NCI-H460 (cell line): Measurements from ENCODE around the gene CROT. TPM values are rescaled to one million over a fixed set of nuclear protein-coding genes. Genes with fewer than 3 reads are reported as not detected.

ENCODE experiments used
- DNase-seq: peaks from one replicate; pipeline ENCODE4 v3.0.0-alpha.2; 2016; ENCODE audit warnings: low read depth; ENCODE audit errors: extremely low read depth
- total RNA-seq: library from RNA; depleted of rRNA; stranded (reverse); fragments of >200 nt; shearing (Covaris generic); gene quantifications from 2 replicates; pipeline ENCODE4 v1.2.3, GENCODE V29; 2014

Gene CROT
- total RNA-seq, 1 experiment from 2014 or later = 10.9 TPM

DNA sequence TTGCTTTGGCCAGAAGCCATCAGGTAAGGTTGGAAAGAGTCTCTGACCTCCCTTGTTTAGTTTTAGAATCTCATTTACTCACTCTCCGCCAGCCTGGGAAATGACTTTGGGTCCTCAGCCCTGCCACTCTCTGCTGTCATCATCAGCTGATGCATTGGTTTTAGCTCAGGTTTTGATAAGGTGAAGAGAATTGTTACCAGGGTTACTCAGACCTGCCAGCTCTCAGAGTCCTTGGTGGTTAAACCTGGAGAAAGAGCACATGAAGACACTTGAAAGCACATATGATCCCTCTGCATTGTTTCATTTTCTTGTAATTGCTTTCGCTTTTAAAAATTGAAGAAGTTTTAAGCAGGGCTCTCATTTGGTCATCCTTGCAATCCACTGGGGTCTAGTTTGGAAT, 4.0 kb upstream of the CROT start:
- no peak for DNase-seq

DNA sequence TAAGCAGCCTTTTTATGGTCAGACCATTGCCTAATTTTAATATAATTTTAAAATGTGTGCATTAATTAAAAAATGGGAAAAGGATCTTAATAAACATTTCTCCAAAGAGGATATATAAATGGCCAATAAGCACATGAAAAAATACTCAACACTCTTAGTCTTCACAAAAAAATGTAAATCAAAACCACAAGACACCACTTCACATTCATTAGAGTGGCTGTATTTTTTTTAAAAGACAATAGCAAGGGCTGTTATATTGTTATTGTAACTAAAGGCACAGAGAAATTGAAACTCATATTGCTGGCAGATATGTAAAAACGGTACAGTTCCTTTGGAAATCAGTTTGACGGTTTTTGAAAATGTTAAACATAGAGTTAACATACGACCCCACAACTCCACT, 3.2 kb upstream of the CROT start:
- no peak for DNase-seq

DNA sequence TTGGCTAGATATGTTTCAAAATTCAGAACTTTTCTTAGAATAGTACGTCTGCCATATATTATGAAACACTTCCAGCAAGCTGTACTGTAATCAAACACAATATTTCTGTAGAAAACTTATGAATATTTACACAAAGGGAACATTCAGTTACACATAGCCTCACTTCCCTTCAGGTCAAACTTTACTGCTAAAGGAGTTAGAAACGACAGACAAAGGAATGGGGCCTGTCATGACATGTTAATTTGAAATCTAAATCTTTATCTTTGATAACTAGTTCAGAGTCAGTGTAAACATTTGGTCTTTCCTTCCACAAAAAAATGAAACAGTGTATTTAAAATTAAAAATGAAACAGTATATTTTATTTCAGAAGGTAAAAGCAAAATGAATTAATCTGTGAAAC, 1.0 kb upstream of the CROT start:
- no peak for DNase-seq

DNA sequence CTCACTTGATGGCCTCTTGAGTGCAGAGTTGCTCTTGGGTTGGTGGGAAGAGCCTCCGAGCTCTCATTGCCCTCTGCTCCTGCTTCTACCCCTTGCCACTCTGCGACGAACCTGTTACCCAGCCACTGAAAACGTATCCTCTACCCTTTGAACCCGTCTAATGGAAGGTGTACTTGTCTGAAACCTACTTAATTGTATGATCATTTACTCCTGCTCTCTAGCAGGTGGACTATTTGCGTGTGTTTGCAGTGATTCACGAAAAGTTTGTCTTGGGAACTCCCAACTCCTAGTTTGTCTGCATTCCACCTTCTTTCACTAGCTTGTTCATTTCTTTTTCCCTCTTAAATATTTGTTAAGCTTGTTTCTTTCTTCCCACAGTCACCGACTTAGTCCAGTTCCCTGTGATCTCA, 503 bp downstream of the CROT start:
- no peak for DNase-seq

DNA sequence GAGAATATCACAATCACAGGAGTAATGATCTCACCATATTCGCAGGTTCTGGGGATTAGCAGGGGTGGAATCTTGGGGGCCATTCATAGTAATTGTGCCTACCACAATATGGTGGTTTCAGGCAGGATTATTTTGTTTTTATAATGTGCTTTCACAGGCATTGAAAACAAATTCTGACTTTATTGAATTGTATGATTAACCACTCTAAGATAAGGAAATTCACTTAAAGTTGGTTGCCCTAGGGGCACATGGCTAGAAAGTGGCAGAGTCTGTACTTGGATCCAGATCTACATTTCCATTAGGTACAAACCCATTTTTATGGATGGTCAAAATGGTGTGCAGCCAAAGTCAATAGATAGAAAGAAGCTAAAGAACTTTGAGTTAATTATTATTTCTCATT, 1.7 kb downstream of the CROT start:
- no peak for DNase-seq

DNA sequence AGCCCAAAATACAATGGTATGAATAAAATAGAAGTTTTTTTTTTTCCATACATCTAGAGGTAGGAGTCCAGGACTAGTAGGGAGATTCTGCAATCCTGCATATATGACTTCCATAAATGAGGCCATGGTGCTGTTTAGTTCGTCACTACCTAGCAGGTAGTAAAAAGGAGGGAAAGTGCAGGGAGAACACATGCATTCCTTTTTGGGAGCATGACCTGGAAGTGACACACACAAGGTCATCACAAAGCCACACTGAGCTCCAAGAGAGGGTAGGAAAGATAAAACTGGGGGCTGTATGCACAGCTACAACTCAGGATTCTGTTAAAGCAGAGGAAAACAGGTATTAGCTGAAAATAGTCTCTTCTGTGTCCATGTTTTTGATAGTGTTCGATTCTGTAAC, 2.2 kb downstream of the CROT start:
- no peak for DNase-seq

DNA sequence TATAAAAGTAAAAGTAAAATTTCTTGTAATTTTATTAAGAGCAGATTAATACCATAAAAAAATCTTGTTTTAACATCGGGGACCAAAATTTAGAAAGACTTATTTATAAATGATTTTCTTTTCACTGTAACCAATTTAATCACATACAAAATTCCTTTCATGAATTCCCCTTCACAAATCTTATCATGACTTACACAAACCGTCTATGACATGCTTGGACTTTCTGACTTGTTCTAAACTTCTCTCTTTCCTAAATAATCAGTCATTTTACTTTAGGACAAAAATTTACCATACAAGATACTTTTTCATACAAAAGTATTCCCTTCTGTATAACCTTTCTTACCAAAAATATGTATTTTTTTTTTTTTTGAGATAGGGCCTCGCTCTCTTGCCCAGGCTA, 9.3 kb downstream of the CROT start:
- no peak for DNase-seq

DNA sequence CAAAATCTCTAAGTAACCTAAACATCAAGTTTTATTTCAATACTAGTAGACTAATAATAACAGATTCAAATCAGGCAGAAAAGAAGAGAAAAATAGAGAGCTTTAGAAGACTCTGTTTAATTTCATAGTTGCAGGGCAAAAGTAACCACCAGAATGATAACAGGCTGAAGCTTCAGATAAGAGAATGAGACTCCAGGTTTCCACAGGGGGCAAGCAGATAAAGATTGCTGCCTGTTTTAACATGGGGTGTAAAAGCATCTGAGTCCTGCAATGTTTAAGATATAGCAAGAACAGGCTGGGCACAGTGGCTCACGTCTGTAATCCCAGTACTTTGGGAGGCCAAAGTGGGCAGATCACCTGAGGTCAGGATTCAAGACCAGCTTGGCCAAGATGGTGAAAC, 11.0 kb downstream of the CROT start:
- no peak for DNase-seq

DNA sequence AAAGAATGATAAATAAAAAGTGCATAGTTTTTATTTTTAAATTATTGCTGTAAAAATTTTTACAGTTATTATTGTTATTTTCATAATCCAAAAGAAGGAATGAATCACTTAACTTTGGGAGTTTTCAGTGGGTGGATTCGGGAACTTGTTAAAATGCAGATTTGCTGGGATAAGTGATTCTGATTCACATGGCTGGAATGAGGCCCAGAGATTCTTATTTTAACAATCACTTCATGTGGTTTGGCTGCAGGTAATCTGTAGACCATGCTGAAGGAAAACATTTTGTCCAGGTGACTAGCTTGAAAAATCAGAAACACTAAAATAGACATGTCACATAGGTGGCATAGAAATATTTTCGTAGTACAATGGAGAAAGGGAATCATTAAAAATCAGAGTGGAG, 13.9 kb downstream of the CROT start:
- no peak for DNase-seq

DNA sequence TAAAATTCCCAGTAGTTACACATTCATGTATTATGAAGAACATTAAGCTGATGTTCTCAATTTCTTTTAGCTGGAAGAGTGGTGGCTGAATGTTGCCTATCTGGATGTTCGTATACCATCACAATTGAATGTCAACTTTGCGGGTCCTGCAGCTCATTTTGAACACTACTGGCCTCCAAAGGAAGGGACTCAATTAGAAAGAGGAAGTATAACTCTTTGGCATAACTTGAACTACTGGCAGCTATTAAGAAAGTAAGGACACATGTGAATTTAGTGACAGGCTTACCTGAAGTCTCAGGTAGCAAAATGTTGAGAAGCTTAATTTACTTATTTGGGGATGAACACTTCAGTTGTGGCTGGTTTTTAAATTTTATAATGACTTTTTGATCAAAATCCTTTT, 15.9 kb downstream of the CROT start:
- no peak for DNase-seq

DNA sequence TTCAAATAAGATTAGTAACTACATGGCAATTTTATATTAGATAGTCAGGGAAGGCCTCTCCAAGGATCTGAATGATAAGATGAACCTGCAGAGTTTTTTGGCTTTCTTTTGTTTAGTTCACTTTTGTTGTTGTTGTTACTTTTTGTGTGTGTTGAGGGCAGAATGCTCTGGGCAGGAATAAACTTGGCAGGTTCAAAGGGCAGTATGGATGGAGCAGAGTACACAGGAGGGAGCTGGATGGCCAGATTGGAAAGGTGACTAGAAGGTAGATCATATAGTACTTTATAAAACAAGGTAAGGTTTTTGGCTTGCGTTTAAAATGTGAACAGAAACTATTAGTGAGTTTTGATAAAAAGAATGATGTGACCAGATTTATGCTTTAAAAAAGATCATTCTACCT, 17.9 kb downstream of the CROT start:
- DNase-seq = no peak

DNA sequence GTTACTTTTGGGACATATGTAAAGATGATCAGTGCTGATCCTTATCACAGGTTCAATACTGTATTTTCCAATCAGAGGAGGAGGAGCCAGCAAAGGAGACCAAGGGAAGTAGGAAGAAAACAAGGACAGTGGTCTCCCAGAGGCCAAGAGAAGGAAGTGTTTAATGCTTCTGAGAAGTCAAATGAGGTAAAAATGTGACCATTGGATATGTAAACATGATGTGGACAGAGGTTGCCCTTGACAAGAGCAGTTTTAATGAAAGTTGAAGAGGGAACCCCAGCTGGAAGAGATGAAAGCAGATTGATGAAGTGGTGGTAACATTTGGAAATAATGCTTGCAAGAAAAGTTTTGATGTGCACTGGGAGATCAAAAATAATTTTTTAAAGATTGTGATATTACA, 18.8 kb downstream of the CROT start:
- DNase-seq = no peak

DNA sequence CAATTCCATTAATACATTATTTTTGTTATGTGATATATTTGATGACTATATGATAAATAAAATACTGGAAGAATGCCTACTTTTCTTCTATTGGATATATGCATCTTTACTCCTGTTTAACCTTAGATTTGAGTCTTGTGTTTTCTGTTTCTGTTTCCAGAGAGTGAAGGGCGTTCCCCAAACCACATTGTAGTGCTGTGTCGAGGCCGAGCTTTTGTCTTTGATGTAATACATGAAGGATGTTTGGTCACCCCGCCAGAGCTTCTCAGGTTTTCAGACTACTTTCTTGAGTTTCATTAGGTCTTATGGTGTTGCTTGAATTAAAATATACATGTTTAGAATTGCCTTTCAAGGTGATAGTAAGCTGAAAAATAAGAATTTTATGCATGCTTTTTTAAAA, 23.8 kb downstream of the CROT start:
- no peak for DNase-seq

DNA sequence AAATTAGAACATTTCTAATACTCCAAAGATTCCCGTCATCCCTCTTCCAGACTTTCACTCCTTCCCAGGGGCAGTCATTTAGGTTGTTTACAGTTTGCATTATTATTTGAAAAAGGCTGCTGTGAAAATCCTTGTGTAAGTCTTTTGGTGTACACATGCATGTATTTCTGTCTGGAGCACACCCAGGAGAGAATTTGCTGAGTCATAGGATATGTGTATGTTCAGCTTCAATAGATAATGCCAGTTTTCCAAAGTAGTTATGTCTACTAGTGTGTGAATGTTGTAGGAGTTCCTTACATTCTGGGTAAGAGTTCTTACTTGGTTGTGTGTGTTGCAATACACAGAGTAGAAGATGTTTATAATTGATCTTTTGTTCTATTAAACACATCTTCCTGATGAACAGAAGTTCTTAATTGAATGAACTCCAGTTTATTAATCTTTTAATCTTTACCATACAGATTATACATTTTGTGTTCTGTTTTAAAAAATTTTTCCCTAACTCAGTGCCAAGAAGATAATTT, 25.3 kb downstream of the CROT start:
- peak; percentile 36 for DNase-seq

DNA sequence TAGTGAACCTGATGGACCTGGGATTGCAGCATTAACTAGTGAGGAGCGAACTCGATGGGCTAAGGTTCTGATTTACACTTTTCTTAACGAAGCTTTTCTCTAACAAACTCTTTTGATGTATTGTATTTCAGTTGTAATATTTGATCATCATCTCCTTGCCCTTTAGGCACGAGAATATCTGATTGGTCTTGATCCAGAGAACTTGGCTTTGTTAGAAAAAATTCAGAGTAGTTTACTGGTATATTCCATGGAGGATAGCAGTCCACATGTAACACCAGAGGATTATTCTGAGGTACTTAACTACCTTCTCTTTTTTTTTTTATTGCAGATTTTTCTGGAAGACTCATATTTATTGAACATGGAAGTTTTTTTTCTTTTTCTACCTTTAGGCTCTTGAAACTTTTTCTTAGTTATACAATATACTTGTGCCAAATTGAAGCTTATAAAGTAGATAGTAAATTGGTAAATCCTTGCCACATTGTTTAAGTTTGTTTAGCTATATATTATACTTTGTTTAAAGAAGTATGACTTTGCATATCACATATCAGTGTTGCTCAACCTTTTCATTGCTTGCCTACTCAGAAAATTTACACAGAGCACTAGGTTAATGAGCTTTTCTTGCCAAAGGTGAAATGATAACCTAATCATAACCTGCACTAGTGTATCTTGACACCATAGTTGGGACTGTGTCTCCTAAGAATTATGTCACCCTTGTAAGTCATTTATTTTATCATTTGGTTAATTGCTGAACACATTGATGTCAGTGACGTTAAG, 30.4 kb downstream of the CROT start:
- DNase-seq = no peak

DNA sequence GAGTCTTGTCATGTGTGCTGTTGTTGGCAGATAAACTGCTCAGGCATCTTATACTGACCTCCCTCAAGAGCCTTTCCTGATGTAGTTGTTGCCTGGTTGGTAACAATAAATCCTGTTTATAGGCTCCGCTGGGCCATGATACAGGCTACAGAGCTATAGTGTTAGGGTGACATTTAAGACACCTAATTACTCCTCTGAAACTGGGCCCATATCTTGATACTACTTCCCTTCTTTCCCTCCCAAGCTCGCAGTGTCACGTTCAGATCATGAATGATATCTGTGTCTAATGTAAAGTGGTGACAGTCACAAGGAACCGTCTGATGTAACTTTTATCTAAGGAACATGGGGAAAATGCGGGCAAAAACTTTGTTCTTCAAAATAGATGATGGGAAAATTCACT, 35.4 kb downstream of the CROT start:
- no peak for DNase-seq

DNA sequence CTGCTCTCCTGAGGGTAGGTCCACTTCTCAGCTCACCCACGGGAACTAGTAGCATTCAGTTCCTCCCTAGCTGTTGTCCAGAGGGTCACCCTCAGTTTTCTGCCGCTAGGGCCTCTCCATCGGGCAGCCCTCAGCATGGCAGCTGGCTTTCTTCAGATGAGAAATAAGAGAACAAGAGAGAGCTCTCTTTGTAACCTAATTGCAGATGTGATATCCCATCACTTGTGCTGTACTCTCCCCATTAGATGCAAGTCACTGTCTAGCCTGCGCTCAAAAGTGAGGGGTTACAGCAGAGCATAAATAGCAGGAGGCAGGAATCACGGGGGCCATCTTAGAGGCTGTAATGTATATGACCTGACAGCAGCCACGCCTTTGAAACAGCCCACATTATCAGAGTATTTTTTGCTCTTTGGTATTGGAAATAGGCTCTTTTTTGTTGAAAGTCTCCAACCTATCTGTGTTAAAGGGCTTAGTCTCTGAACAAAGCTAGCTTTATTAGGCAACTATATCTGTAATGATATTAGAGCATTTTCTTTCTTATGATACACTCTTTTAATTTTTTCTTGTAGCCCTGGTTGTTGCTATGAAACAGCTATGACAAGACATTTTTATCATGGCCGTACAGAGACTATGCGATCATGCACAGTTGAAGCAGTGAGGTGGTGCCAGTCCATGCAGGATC, 45.7 kb downstream of the CROT start:
- DNase-seq = no peak

DNA sequence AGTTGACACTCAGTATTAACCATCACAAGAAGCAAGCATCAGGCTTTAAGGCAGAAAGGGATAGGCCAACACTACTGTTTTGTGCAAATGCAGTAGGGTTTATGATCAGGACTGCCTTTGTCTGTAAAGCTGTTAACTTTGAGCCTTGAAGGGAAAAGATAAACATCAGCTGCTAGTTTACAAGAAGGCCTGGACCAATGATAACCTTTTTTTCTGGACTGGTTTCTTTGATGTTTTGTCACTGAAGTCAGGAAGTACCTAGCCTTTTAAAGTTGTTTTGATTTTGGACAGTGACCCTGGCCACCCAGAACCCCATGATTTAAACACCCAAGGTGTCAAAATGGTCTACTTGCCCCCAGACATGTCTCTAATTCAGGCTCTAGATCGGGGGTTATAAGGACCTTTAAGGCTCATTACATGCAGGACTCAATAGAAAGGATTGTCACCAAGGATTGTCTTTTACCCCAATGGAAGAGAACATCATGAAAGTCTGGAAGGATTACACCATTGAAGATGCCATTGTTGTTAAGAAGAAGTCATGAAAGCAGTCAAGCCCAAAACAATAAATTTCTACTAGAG, 50.1 kb downstream of the CROT start:
- DNase-seq = no peak

DNA sequence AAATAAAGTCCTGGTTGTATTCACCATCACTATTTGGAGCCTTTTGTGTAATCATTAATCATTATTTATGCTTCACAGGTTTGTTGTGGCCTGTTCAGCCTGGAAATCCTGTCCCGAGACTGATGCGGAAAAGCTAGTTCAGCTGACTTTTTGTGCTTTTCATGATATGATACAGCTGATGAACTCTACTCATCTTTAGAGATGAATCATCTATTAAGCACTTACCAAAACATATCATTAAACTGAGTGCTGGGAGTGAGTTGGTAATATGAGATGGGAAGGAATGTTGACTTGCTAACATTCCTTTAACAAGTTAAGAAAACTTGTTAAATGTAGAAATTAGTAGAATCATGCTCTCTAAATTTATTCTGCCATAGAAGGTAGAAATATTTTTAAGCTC, 53.0 kb downstream of the CROT start:
- no peak for DNase-seq

DNA sequence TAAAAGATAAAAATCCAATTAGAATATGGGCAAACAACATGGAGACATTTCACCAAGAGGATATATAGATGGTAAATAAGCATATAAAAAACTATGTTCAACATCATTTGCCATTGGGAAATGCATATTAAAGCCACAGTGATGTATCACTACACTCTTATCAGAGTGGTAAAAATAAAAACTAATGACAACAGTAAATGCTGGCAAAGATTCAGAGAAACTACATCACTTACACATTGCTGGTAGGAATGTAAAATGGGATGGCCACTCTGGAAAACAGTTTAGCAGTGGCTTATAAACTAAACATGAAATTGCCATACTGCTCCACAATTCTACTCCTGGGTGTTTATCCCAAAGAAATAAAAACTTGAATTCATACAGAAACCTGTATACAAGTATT, 59.2 kb downstream of the CROT start:
- no peak for DNase-seq

DNA sequence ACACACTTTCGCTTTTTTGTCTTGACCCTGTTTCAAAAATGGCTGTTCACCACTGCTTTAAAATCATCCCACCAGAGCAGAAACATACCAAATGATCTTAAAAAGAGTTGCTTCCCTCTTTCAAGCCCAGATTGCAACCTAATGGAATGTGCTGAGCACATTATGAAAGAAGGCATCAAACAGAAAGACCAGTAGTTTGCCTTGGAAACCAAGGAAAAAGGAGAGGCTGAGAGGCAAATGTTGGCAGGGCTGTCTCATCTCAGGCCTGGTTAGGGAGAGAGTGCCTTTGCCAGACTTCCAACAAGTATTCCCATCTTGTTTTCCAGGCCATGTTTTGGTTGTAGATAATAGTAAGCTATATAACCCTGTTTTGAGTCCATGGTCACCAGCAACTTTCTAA, 65.7 kb downstream of the CROT start:
- DNase-seq = no peak

DNA sequence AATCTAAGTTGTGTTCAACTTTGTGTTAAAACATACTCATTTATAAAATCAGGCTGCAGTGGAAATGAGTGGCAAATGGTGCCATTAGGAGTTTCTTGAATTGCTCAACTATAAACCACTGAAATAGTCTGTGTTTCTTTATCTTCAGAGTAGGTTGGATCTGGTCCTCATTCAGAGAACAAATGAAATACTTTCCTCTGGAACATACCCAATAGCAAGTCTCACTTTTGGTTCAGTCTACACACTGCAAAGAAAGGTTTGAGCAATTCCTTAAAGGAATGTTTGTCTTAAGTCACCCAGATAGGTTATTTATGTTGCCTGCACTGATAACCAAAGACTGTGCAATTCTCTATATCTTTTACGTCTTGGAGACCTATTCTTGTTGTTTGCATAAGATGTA, 67.6 kb downstream of the CROT start:
- DNase-seq = no peak
